Activated CD8-positive, alpha-beta memory T cell treated with anti-CD3 and anti-CD28 coated beads, Interleukin-2, amount 10 ng/mL, durations not matched to agents 7 days and 5 days (primary cell): ENCODE measurements around the gene RASGEF1C. TPM values are rescaled to one million over a fixed set of nuclear protein-coding genes. Genes with fewer than 3 reads are reported as not detected.

ENCODE experiments used
- ATAC-seq: fragments of 150-1000 bp; cut with Tn5 transposase; one replicate; pipeline ENCODE4 v1.10.0; 2021; ENCODE audit warnings: moderate library complexity
- CTCF ChIA-PET: fragments of 350-600 bp; sonication (Branson Sonifier 250); formaldehyde crosslinking; loops from one replicate; lab custom pipeline; 2021; ENCODE audit warnings: antibody characterized with exemption; lab: Charles Lee
- DNase-seq: peaks from one replicate; pipeline ENCODE4 v3.0.0-alpha.2; 2020
- H3K27ac Mint-ChIP-seq: one replicate; pipeline ENCODE4 v1.8.0; 2021; ENCODE audit warnings: mild to moderate bottlenecking, mixed read lengths
- H3K27me3 Mint-ChIP-seq: one replicate; pipeline ENCODE4 v1.8.0; 2021; ENCODE audit warnings: mixed read lengths
- H3K36me3 Mint-ChIP-seq: one replicate; pipeline ENCODE4 v1.8.0; 2021; ENCODE audit warnings: mild to moderate bottlenecking, mixed read lengths
- H3K4me1 Mint-ChIP-seq: one replicate; pipeline ENCODE4 v1.8.0; 2021; ENCODE audit warnings: mixed read lengths
- H3K4me3 Mint-ChIP-seq: one replicate; pipeline ENCODE4 v1.8.0; 2021; ENCODE audit warnings: mild to moderate bottlenecking, moderate library complexity, mixed read lengths
- H3K9me3 Mint-ChIP-seq: one replicate; pipeline ENCODE4 v1.8.0; 2022; ENCODE audit warnings: low read depth, mixed read lengths
- total RNA-seq, 2 experiments: library from RNA; stranded (reverse); gene quantifications; one replicate each; pipeline ENCODE4 v1.2.3, GENCODE V29; 2021

Gene RASGEF1C
- total RNA-seq, 2 experiments from 2014 or later, result not detected

- H3K9me3 Mint-ChIP-seq, result no peaks in the 10 kb centered on the region
- H3K27me3 Mint-ChIP-seq, result peaks cover 32% of the 10 kb centered on the region
- H3K36me3 Mint-ChIP-seq, result no peaks in the 10 kb centered on the region
- ATAC-seq (no peak), DNase-seq (no peak)
- CTCF ChIA-PET, result interaction anchor here (0.5 to 1.3 kb wide), 3 partner anchors 80 to 98 kb away, joined by 3 read pairs; no protein-coding TSS in a partner anchor
- peaks cover 10% of the 10 kb centered on the region for H3K4me1 Mint-ChIP-seq
- no peak overlapping the region for H3K4me3 Mint-ChIP-seq
- no peak overlapping the region for H3K27ac Mint-ChIP-seq
Observed at GRCh38 chr5:180207593-180207992, 1.4 kb downstream of the RASGEF1C start.

- no peak for DNase-seq
- no peak overlapping the region for H3K4me3 Mint-ChIP-seq
- no peak for ATAC-seq
- H3K4me1 Mint-ChIP-seq, result peaks cover 10% of the 10 kb centered on the region
- peaks cover 32% of the 10 kb centered on the region for H3K27me3 Mint-ChIP-seq
- no peaks in the 10 kb centered on the region for H3K36me3 Mint-ChIP-seq
- H3K27ac Mint-ChIP-seq, result no peak overlapping the region
- CTCF ChIA-PET, result interaction anchor here (0.5 to 2.2 kb wide), 6 partner anchors 79 to 182 kb away, joined by 3 to 8 read pairs (median 3); no protein-coding TSS in a partner anchor
- no peaks in the 10 kb centered on the region for H3K9me3 Mint-ChIP-seq
Observed at GRCh38 chr5:180206993-180207392, 2.0 kb downstream of the RASGEF1C start.

- Mint-ChIP-seq H3K4me1 (peaks cover 10% of the 10 kb centered on the region), H3K27ac (no peak overlapping the region), H3K9me3 (no peaks in the 10 kb centered on the region), H3K4me3 (no peak overlapping the region), H3K27me3 (peaks cover 32% of the 10 kb centered on the region), H3K36me3 (no peaks in the 10 kb centered on the region)
- ATAC-seq (no peak), DNase-seq (no peak)
- CTCF ChIA-PET, result interaction anchor here (2.2 kb wide), 1 partner anchor 123 kb away, joined by 8 read pairs; no protein-coding TSS in a partner anchor
Observed at GRCh38 chr5:180205916-180206315, 3.1 kb downstream of the RASGEF1C start.

GRCh38 chr5:180204276-180204819, 4.7 kb downstream of the RASGEF1C start:
- DNase-seq (no peak), ATAC-seq (no peak)
- H3K4me1 Mint-ChIP-seq, result peaks cover 10% of the 10 kb centered on the region
- peaks cover 27% of the 10 kb centered on the region for H3K27me3 Mint-ChIP-seq
- no peak overlapping the region for H3K27ac Mint-ChIP-seq
- CTCF ChIA-PET, result no interaction called here
- H3K36me3 Mint-ChIP-seq, result no peaks in the 10 kb centered on the region
- H3K9me3 Mint-ChIP-seq, result no peaks in the 10 kb centered on the region
- no peak overlapping the region for H3K4me3 Mint-ChIP-seq

- H3K27me3 Mint-ChIP-seq, result peaks cover 22% of the 10 kb centered on the region
- no peaks in the 10 kb centered on the region for H3K36me3 Mint-ChIP-seq
- peaks cover 6% of the 10 kb centered on the region for H3K4me1 Mint-ChIP-seq
- no peak overlapping the region for H3K4me3 Mint-ChIP-seq
- no peaks in the 10 kb centered on the region for H3K9me3 Mint-ChIP-seq
- ATAC-seq, result no peak
- CTCF ChIA-PET, result interaction anchor here (1.0 to 2.4 kb wide), 2 partner anchors 126 to 268 kb away, joined by 3 to 12 read pairs; no protein-coding TSS in a partner anchor
- no peak overlapping the region for H3K27ac Mint-ChIP-seq
- DNase-seq, result no peak
Observed at GRCh38 chr5:180202939-180203573, 6.0 kb downstream of the RASGEF1C start.

GRCh38 chr5:180201051-180201987, 7.7 kb downstream of the RASGEF1C start:
- Mint-ChIP-seq H3K4me3 (no peak overlapping the region), H3K27me3 (peaks cover 8% of the 10 kb centered on the region), H3K27ac (no peak overlapping the region), H3K9me3 (no peaks in the 10 kb centered on the region), H3K4me1 (no peaks in the 10 kb centered on the region), H3K36me3 (no peaks in the 10 kb centered on the region)
- CTCF ChIA-PET, result interaction anchor here (1.8 to 2.4 kb wide), 2 partner anchors 115 to 127 kb away, joined by 6 to 12 read pairs; no protein-coding TSS in a partner anchor
- no peak for DNase-seq
- no peak for ATAC-seq

- no peak overlapping the region for H3K27ac Mint-ChIP-seq
- no peak for ATAC-seq
- H3K9me3 Mint-ChIP-seq, result no peaks in the 10 kb centered on the region
- H3K27me3 Mint-ChIP-seq, result peaks cover 4% of the 10 kb centered on the region
- CTCF ChIA-PET, result interaction anchor here (1.3 kb wide), 1 partner anchor 10 kb away, joined by 4 read pairs; the partner anchor contains the start of gene RASGEF1C
- DNase-seq, result no peak
- no peak overlapping the region for H3K4me3 Mint-ChIP-seq
- H3K4me1 Mint-ChIP-seq, result no peaks in the 10 kb centered on the region
- no peaks in the 10 kb centered on the region for H3K36me3 Mint-ChIP-seq
Observed at GRCh38 chr5:180199390-180199789, 9.6 kb downstream of the RASGEF1C start.

- DNase-seq (no peak), ATAC-seq (no peak)
- Mint-ChIP-seq H3K4me1 (no peaks in the 10 kb centered on the region), H3K27me3 (no peaks in the 10 kb centered on the region), H3K36me3 (no peaks in the 10 kb centered on the region), H3K27ac (no peak overlapping the region), H3K9me3 (no peaks in the 10 kb centered on the region), H3K4me3 (no peak overlapping the region)
- CTCF ChIA-PET, result no interaction called here
Observed at GRCh38 chr5:180198208-180198607, 10.8 kb downstream of the RASGEF1C start.

GRCh38 chr5:180197016-180197702, 11.9 kb downstream of the RASGEF1C start:
- Mint-ChIP-seq H3K9me3 (no peaks in the 10 kb centered on the region), H3K4me1 (no peaks in the 10 kb centered on the region), H3K27me3 (no peaks in the 10 kb centered on the region), H3K4me3 (no peak overlapping the region), H3K36me3 (no peaks in the 10 kb centered on the region), H3K27ac (no peak overlapping the region)
- CTCF ChIA-PET, result no interaction called here
- no peak for ATAC-seq
- DNase-seq, result no peak

- Mint-ChIP-seq H3K36me3 (no peaks in the 10 kb centered on the region), H3K4me3 (no peak overlapping the region), H3K4me1 (no peaks in the 10 kb centered on the region), H3K9me3 (no peaks in the 10 kb centered on the region), H3K27me3 (no peaks in the 10 kb centered on the region), H3K27ac (no peak overlapping the region)
- CTCF ChIA-PET, result no interaction called here
- ATAC-seq (no peak), DNase-seq (peak; percentile 36)
Observed at GRCh38 chr5:180194410-180195345, 14.3 kb downstream of the RASGEF1C start.

- H3K4me1 Mint-ChIP-seq, result no peaks in the 10 kb centered on the region
- peaks cover 1% of the 10 kb centered on the region for H3K36me3 Mint-ChIP-seq
- no peak for ATAC-seq
- H3K9me3 Mint-ChIP-seq, result peaks cover 3% of the 10 kb centered on the region
- peaks cover 5% of the 10 kb centered on the region for H3K27me3 Mint-ChIP-seq
- DNase-seq, result no peak
- H3K27ac Mint-ChIP-seq, result no peak overlapping the region
- CTCF ChIA-PET, result no interaction called here
- no peak overlapping the region for H3K4me3 Mint-ChIP-seq
Observed at GRCh38 chr5:180193749-180194375, 15.1 kb downstream of the RASGEF1C start.

GRCh38 chr5:180191716-180192115, 17.3 kb downstream of the RASGEF1C start:
- CTCF ChIA-PET, result no interaction called here
- H3K4me1 Mint-ChIP-seq, result no peaks in the 10 kb centered on the region
- peaks cover 1% of the 10 kb centered on the region for H3K36me3 Mint-ChIP-seq
- peaks cover 13% of the 10 kb centered on the region for H3K27me3 Mint-ChIP-seq
- no peak for ATAC-seq
- H3K4me3 Mint-ChIP-seq, result no peak overlapping the region
- H3K9me3 Mint-ChIP-seq, result peaks cover 3% of the 10 kb centered on the region
- DNase-seq, result peak; percentile 30
- H3K27ac Mint-ChIP-seq, result no peak overlapping the region
